ENCODE measurements around the gene PLA2G2C. TPM values are rescaled to one million over a fixed set of nuclear protein-coding genes. Genes with fewer than 3 reads are reported as not detected.

PLA2G2C gene
- total and polyA plus RNA-seq, 2 of the 8 experiments (the other 6 are each of a cell fraction or from before 2014, with no cell fraction given) = not detected

DNA sequence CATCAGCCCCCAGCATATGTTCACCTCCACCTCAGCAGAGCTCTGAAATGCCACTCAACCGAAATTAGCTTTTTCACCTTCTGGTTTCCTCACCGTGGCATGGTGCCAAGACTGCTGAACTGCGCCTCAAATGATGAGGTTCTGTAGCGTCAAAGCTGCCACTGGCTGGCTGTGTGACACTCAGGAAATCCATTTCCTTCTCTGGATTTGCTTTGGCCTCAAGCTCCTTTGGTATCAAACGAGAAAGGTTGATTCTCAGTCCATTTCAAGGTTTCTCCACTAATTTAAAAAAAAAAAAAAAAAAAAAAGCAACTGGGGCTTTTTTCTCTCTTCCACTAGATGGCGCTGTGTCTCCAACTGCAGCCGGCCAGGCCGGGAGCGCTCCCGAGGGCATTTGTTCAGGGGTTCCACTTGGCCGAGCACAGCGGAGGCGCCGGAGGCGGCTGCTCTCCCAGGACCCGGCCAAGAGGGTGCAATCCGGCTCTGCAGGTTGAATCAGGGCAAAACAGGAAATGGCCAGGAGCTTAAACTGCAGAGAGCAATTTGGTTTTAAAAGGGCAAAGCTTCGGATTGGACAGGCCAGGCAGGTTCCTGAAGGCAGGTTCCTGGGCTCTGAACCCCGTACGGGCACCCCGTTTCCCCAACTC is 26.5 kb upstream of the PLA2G2C start:
- no peak overlapping the region for H2AK5ac ChIP-seq (ENCODE audit: low read depth, low read length)
- peak overlapping the region; percentile 81; the same call in 1 of the 2 replicates for H2BK12ac ChIP-seq (ENCODE audit: low read depth, low read length)
- peak overlapping the region in 1 of 4 experiments; percentile 16; a peak in 1 of 8 replicates for H3K4me3 ChIP-seq (ENCODE audit: extremely low read depth in 1 of 4, insufficient read depth in 2 of 4, low read depth in 3 of 4, low read length in 4 of 4)
- H3K14ac ChIP-seq (ENCODE audit: insufficient read length) = no peak overlapping the region
- no peak overlapping the region; the same call in 1 of the 2 replicates for H2BK5ac ChIP-seq (ENCODE audit: low read depth, low read length)
- H4K5ac ChIP-seq (ENCODE audit: insufficient read length, low read depth, low read length) = no peak overlapping the region
- no peak overlapping the region for H3K27ac ChIP-seq (ENCODE audit: low read depth, low read length)
- H3K27me3 ChIP-seq (replicated peaks in 1 of 4; ENCODE audit: control insufficient read depth in 3 of 4, extremely low read depth in 1 of 4, insufficient read depth in 3 of 4, low read length in 3 of 4) = no peaks in the 10 kb centered on the region; a peak in 1 of 7 replicates
- H2BK20ac ChIP-seq (ENCODE audit: low read length) = 0 out of 2 replicates have a peak overlapping the region, but pooled peaks have one; percentile 48
- H3K4me1 ChIP-seq (replicated peaks in 1 of 4; ENCODE audit: control insufficient read depth in 3 of 4, insufficient read depth in 4 of 4, low read length in 3 of 4) = peaks cover 0 to 4% (median 2%) of the 10 kb centered on the region in 4 experiments; a peak in 3 of 7 replicates
- no peaks in the 10 kb centered on the region for H3K79me1 ChIP-seq (ENCODE audit: low read depth, low read length)
- H3K18ac ChIP-seq (ENCODE audit: extremely low read depth, low read length) = 0 out of 2 replicates have a peak overlapping the region, but pooled peaks have one; percentile 48
- peak overlapping the region; percentile 98 for H2AFZ ChIP-seq (ENCODE audit: low read length)
- 25% methylated on average over 20 of the region's 21 CpGs; no CpG with 5 or more reads in 1 of the 2 experiments for WGBS, 2 experiments (ENCODE audit: extremely low coverage in 1 of 2, insufficient coverage in 1 of 2, insufficient read length in 1 of 2, insufficient replicate concordance in 2 of 2, low coverage in 1 of 2, low lambda C conversion rate in 2 of 2, missing lambda C conversion rate in 1 of 2)
- no peaks in the 10 kb centered on the region for H3K36me3 ChIP-seq (ENCODE audit: control insufficient read depth in 2 of 4, insufficient read depth in 4 of 4, low read length in 3 of 4)
- no peaks in the 10 kb centered on the region for H3K23me2 ChIP-seq (ENCODE audit: low read depth, low read length)
- no peaks in the 10 kb centered on the region for H3K9me3 ChIP-seq (ENCODE audit: insufficient read depth in 2 of 2, low read depth in 1 of 2, low read length in 1 of 2)
- no peak overlapping the region for H4K91ac ChIP-seq (replicated peaks; ENCODE audit: insufficient read length, low read length)
- H3K4me2 ChIP-seq (ENCODE audit: insufficient read depth in 1 of 2, low read depth in 2 of 2, low read length in 2 of 2) = peak overlapping the region; percentile 3 to 52; a peak in 2 of 4 replicates
- peak overlapping the region; percentile 100; the same call in 1 of the 2 replicates for H2BK15ac ChIP-seq (ENCODE audit: low read length)
- H3K9ac ChIP-seq (replicated peaks in 1 of 4; ENCODE audit: extremely low read depth in 1 of 4, low read depth in 3 of 4, low read length in 3 of 4) = no peak overlapping the region
- H3K23ac ChIP-seq (ENCODE audit: insufficient read length) = no peak overlapping the region
- DNase-seq (ENCODE audit: low read depth in 1 of 2, low spot score in 2 of 2) (peak; percentile 81 to 82), FAIRE-seq (peak; percentile 45)
- no peaks in the 10 kb centered on the region for H4K20me1 ChIP-seq (replicated peaks in 1 of 2; ENCODE audit: control insufficient read depth in 1 of 2, insufficient read depth in 2 of 2, low read length in 2 of 2)
- peak overlapping the region; percentile 63 for H3K4ac ChIP-seq (replicated peaks; ENCODE audit: insufficient read length, low read depth, low read length)
- peak overlapping the region; percentile 62; the same call in 1 of the 2 replicates for H4K8ac ChIP-seq (ENCODE audit: extremely low read depth, insufficient read depth, low read length)
- ChIA-PET CTCF (ENCODE audit: partially characterized antibody) (interaction anchor here (0.6 to 3.9 kb wide), 61 partner anchors 8 to 1544 kb away, joined by 3 to 32 read pairs (median 4); partner anchors contain the start of gene OTUD3), POLR2A (ENCODE audit: partially characterized antibody) (interaction anchor here (0.6 kb wide), 2 partner anchors 31 to 283 kb away, joined by 3 to 4 read pairs; no protein-coding TSS in a partner anchor)
- no peaks in the 10 kb centered on the region for H3K79me2 ChIP-seq (ENCODE audit: control insufficient read depth in 1 of 2, insufficient read depth in 2 of 2, low read length in 2 of 2)
- H2BK120ac ChIP-seq (replicated peaks; ENCODE audit: low read depth, low read length) = no peak overlapping the region
- H3K56ac ChIP-seq (replicated peaks; ENCODE audit: insufficient read length, low read depth, low read length) = no peak overlapping the region
- TF ChIP-seq, protein P1, sequence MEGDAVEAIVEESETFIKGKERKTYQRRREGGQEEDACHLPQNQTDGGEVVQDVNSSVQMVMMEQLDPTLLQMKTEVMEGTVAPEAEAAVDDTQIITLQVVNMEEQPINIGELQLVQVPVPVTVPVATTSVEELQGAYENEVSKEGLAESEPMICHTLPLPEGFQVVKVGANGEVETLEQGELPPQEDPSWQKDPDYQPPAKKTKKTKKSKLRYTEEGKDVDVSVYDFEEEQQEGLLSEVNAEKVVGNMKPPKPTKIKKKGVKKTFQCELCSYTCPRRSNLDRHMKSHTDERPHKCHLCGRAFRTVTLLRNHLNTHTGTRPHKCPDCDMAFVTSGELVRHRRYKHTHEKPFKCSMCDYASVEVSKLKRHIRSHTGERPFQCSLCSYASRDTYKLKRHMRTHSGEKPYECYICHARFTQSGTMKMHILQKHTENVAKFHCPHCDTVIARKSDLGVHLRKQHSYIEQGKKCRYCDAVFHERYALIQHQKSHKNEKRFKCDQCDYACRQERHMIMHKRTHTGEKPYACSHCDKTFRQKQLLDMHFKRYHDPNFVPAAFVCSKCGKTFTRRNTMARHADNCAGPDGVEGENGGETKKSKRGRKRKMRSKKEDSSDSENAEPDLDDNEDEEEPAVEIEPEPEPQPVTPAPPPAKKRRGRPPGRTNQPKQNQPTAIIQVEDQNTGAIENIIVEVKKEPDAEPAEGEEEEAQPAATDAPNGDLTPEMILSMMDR (IDR thresholded peaks at IDR 0.05; ENCODE audit: control extremely low read depth in 1 of 3, insufficient read depth in 1 of 3, low read depth in 1 of 3, low read length in 3 of 3) = peak; percentile 32 to 90 (median 43)
- TF ChIP-seq NANOG (IDR thresholded peaks at IDR 0.05; ENCODE audit: insufficient read depth, low read depth, low read length, poor library complexity, severe bottlenecking) (peak; percentile 1), GABPA (IDR thresholded peaks at IDR 0.05; ENCODE audit: borderline replicate concordance, insufficient read depth, low read length) (peak; percentile 68; the same call in 1 of the 2 replicates), YY1 (IDR thresholded peaks at IDR 0.05; ENCODE audit: low read depth, low read length) (no peak), EP300 (IDR thresholded peaks at IDR 0.05; ENCODE audit: borderline replicate concordance in 1 of 2, low read depth in 2 of 2, low read length in 2 of 2) (peak in 1 of 2 experiments; percentile 56; a peak in 1 of 3 replicates), RXRA (IDR thresholded peaks at IDR 0.05; ENCODE audit: insufficient read depth, low read depth, low read length) (no peak), RAD21 (IDR thresholded peaks at IDR 0.05 in 1 of 2, conservative IDR thresholded peaks at IDR 0.05 in 1 of 2; ENCODE audit: low read depth in 2 of 2, low read length in 2 of 2) (peak; percentile 79 to 88)

All from H1 (cell line).